Suprapubic skin (tissue), 4 donors: ENCODE measurements around the gene ISOC1. TPM values are rescaled to one million over a fixed set of nuclear protein-coding genes. Genes with fewer than 3 reads are reported as not detected.

ENCODE experiments used
- DNase-seq, 2 donors: peaks; one replicate each; pipeline ENCODE4 v3.0.0-alpha.2; 2019; ENCODE audit warnings: low spot score in 2 of 2
- H3K27ac ChIP-seq: fragments of 200-600 bp; sonication (generic); one replicate; pipeline ENCODE4 v1.5.1; 2019
- H3K27me3 ChIP-seq: fragments of 200-600 bp; sonication (generic); one replicate; pipeline ENCODE4 v1.5.1; 2019
- H3K36me3 ChIP-seq: fragments of 200-600 bp; sonication (generic); one replicate; pipeline ENCODE4 v1.5.1; 2019
- H3K4me1 ChIP-seq: fragments of 200-600 bp; sonication (generic); one replicate; pipeline ENCODE4 v1.5.1; 2019
- H3K4me3 ChIP-seq: fragments of 200-600 bp; sonication (generic); one replicate; pipeline ENCODE4 v1.5.1; 2019; ENCODE audit warnings: mild to moderate bottlenecking
- H3K9me3 ChIP-seq: fragments of 200-600 bp; sonication (generic); one replicate; pipeline ENCODE4 v1.5.1; 2019
- CTCF ChIP-seq, 2 donors: fragments of 200-600 bp in 1 of 2; fragments of 450-650 bp in 1 of 2; sonication (generic) in 1 of 2; IDR thresholded peaks; one replicate each; pipeline ENCODE4 v1.5.1; 2016 to 2019; ENCODE audit warnings: antibody characterized with exemption in 2 of 2, mild to moderate bottlenecking in 1 of 2, moderate library complexity in 1 of 2
- EP300 ChIP-seq: sonication (generic); formaldehyde crosslinking; IDR thresholded peaks from one replicate; pipeline ENCODE4 v1.6.1; 2017; ENCODE audit warnings: antibody characterized with exemption
- POLR2A ChIP-seq, 2 donors: fragments of 450-650 bp; IDR thresholded peaks; one replicate each; pipeline ENCODE4 v1.6.1; 2017; ENCODE audit warnings: antibody characterized with exemption in 2 of 2, mild to moderate bottlenecking in 2 of 2, moderate library complexity in 2 of 2
- POLR2AphosphoS5 ChIP-seq, 3 donors: sonication (generic); formaldehyde crosslinking; IDR thresholded peaks; one replicate each; pipeline ENCODE4 v1.6.1; 2017; ENCODE audit warnings: antibody characterized with exemption in 3 of 3
- WGBS: methylation state at CpG from one replicate; pipeline ENCODE4 v1.1.5; 2018; 5-methylcytosine and 5-hydroxymethylcytosine counted together
- total RNA-seq, 4 donors: library from RNA; depleted of rRNA; stranded (reverse); fragments of >200 nt; gene quantifications; one replicate each; pipeline ENCODE4 v1.1.0, GENCODE V29; 2016

Gene ISOC1
- total RNA-seq, 4 donors from 2014 or later: 39.8 to 67.1 (median 52.7) TPM

DNA sequence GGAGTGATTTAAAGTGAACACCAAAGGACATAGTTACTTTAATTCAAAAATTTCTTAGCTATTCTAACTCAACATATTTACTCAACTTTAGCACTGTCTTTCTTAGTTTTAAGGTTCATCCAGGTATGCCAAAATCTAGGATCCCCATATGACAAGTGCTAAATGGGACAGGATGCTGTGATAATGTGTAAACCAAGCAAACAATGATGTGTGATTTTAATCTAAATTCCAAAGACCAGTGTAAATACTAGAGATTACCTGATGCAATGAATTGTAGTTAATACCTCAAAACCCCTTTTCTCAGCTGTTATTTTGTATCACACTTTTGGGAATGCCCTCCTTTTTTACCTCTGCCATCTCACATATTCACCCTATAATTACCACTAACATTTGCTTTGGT, 26.8 kb upstream of the ISOC1 start:
- H3K4me1 ChIP-seq: peaks cover 4% of the 10 kb centered on the region
- no peak for DNase-seq
- no peaks in the 10 kb centered on the region for H3K9me3 ChIP-seq
- no peak for TF ChIP-seq CTCF (IDR thresholded peaks at IDR 0.05)
- no peak for TF ChIP-seq EP300
- no peak for TF ChIP-seq POLR2A (IDR thresholded peaks at IDR 0.05)
- TF ChIP-seq POLR2AphosphoS5 (IDR thresholded peaks at IDR 0.05): no peak
- H3K27ac ChIP-seq: no peak overlapping the region
- no peaks in the 10 kb centered on the region for H3K36me3 ChIP-seq
- H3K4me3 ChIP-seq: no peak overlapping the region
- H3K27me3 ChIP-seq: no peaks in the 10 kb centered on the region

DNA sequence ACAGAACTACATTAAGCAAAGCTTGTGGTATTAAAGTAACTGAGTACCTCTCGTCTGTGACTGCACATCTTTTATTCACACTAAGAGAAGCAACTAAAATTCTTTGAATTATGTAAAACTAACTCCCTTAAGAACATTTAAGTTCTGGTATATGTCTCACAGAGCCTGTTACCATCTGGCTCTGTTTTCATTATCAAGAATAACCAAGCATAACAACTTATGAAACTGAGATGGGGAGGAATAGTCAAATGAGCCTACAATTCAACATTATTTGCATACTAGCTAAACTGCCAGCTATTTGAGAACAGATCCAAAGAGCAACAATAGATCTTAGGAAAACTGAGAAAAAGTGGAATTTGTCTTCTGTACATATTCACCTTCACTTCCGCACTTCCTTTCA, 25.3 kb upstream of the ISOC1 start:
- TF ChIP-seq EP300 (no peak), CTCF (IDR thresholded peaks at IDR 0.05) (no peak), POLR2AphosphoS5 (IDR thresholded peaks at IDR 0.05) (no peak), POLR2A (IDR thresholded peaks at IDR 0.05) (no peak)
- Histone ChIP-seq H3K4me1 (no peaks in the 10 kb centered on the region), H3K27ac (no peak overlapping the region), H3K4me3 (no peak overlapping the region), H3K9me3 (no peaks in the 10 kb centered on the region), H3K36me3 (no peaks in the 10 kb centered on the region), H3K27me3 (no peaks in the 10 kb centered on the region)
- no peak for DNase-seq
- WGBS: 88% methylated on average over 2 of the region's 2 CpGs

DNA sequence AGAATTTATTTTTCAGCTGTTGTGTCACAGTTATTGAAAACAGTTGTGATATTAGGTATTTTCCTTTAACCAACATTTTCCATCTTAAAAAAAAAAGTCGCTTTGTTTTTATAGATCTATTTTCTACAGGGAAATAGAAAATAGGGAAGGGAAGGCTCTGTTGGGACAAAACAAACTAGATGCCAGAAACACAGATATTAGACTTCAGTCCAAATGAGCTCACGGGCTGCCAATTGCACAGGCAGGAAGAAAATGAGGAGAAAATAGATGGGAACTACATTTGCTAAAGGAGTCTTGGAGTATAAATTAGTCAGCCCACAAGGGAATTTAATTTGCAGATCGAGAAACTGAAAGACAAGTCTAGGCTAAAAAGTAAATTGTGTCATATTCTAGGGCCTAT, 21.4 kb upstream of the ISOC1 start:
- TF ChIP-seq EP300 (no peak), POLR2A (IDR thresholded peaks at IDR 0.05) (no peak), CTCF (IDR thresholded peaks at IDR 0.05) (no peak), POLR2AphosphoS5 (IDR thresholded peaks at IDR 0.05) (no peak)
- no peaks in the 10 kb centered on the region for H3K36me3 ChIP-seq
- no peaks in the 10 kb centered on the region for H3K4me1 ChIP-seq
- 57% methylated on average over 3 of the region's 3 CpGs for WGBS
- H3K27ac ChIP-seq: no peak overlapping the region
- no peaks in the 10 kb centered on the region for H3K9me3 ChIP-seq
- no peaks in the 10 kb centered on the region for H3K27me3 ChIP-seq
- no peak overlapping the region for H3K4me3 ChIP-seq
- no peak for DNase-seq

GRCh38 chr5:129074903-129075302, 19.6 kb upstream of the ISOC1 start:
- WGBS: 64% methylated on average over 4 of the region's 4 CpGs
- TF ChIP-seq CTCF (IDR thresholded peaks at IDR 0.05) (no peak), EP300 (no peak), POLR2A (IDR thresholded peaks at IDR 0.05) (no peak), POLR2AphosphoS5 (IDR thresholded peaks at IDR 0.05) (no peak)
- Histone ChIP-seq H3K27me3 (no peaks in the 10 kb centered on the region), H3K36me3 (no peaks in the 10 kb centered on the region), H3K4me1 (no peaks in the 10 kb centered on the region), H3K27ac (no peak overlapping the region), H3K9me3 (no peaks in the 10 kb centered on the region), H3K4me3 (no peak overlapping the region)
- no peak for DNase-seq

DNA sequence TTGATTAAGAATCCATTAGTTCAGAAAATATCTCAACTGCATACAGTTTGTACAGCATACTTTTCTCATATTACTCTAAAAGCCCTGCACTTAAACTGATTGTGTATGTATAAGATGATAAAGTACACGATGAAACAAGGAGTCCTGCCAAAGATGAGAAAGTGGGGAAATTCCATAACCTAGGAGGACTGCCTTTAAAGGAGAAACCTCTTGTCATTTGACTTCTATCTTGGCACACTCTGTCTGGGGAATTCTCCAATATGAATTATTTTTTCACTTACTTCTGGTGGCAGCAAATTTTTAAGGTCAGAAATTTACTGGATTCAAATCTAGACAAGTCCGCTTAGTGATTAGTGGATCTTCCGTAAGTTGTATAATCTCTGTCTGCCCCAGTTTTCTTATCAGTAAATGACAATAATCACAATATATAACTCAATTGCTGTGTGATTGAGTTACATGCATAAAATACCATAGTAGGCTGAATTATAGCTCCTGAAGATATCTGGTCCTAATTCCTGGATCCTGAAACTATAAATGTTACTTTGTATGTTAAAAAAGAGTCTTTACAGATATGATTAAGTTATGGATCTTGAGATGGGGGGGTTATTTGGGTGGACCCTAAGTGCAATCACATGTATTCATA, 17.0 kb upstream of the ISOC1 start:
- no peak overlapping the region for H3K4me3 ChIP-seq
- 51% methylated on average over 3 of the region's 3 CpGs for WGBS

More for the DNA sequence above, 17.0 kb upstream of the ISOC1 start:
- no peaks in the 10 kb centered on the region for H3K4me1 ChIP-seq
- no peaks in the 10 kb centered on the region for H3K27me3 ChIP-seq
- no peaks in the 10 kb centered on the region for H3K36me3 ChIP-seq
- H3K27ac ChIP-seq: no peak overlapping the region
- TF ChIP-seq CTCF (IDR thresholded peaks at IDR 0.05) (no peak), POLR2A (IDR thresholded peaks at IDR 0.05) (no peak), EP300 (no peak), POLR2AphosphoS5 (IDR thresholded peaks at IDR 0.05) (no peak)
- H3K9me3 ChIP-seq: no peaks in the 10 kb centered on the region
- DNase-seq: no peak
